Amniotic epithelial cell (primary cell): ENCODE results near the gene ZRANB1.

ENCODE experiments used
- DNase-seq: peaks from one replicate; pipeline ENCODE4 v3.0.0-alpha.2; 2010; ENCODE audit warnings: low read depth

Gene ZRANB1

GRCh38 chr10:124921261-124921660, 20.7 kb upstream of the ZRANB1 start:
- no peak for DNase-seq

DNA sequence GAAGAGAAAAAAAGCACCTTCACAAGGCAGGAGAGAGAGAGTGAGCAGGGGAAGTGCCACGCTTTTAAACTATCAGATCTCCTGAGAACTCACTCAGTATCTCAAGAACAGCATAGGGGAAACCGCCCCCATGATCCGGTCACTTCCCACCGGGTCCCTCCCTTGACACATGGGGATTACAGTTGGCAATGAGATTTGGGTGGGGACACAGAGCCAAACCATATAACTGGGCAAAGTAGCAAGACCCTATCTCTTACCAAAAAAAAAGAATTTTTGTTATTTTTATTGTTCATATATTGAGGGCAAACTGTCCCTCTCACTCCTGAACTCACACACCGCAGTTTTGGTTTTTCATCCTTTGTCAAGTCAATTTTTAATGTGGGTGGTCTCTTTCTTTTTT, 18.2 kb upstream of the ZRANB1 start:
- DNase-seq: no peak

GRCh38 chr10:124926548-124926947, 15.4 kb upstream of the ZRANB1 start:
- no peak for DNase-seq

DNA sequence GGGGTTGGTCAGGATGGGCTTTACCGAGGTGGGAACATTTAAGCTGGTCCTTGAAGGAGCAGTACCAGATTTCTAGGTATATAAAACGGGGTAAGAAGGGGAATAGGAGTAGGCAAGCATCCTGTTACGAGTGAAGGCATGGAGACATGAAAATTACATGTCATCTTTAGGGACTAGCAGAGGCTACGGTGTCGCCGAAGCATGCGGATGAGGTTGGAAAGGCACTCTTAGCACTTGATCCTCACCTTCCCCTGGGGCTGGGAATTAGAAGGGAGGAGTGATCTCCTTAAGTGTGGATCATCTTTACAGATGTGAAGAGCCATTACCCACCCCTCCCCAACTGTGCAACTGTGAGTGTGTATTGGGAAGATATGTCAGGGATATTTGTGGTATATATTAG, 13.8 kb upstream of the ZRANB1 start:
- DNase-seq: no peak

DNA sequence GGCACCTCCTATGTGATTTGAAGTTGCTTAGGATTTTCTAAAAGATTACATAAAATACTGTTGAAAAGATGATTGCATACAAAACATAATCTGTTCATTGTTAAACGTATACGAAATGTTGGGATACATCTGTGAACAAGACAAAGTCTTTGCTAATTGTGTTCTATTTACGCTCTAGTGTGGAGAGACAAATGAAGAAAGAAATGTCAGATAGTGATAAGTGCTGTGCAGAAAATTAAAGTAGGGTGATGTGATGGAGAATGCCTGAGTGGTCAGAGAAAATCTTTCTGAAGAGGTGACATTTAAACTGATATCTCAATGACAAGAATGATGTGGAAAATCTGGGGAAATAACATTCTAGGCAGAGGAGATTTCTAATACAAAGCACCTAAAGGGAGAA, 13.4 kb upstream of the ZRANB1 start:
- DNase-seq: no peak

- peak; percentile 33 for DNase-seq
Observed at GRCh38 chr10:124935946-124936345, 6.0 kb upstream of the ZRANB1 start.

DNA sequence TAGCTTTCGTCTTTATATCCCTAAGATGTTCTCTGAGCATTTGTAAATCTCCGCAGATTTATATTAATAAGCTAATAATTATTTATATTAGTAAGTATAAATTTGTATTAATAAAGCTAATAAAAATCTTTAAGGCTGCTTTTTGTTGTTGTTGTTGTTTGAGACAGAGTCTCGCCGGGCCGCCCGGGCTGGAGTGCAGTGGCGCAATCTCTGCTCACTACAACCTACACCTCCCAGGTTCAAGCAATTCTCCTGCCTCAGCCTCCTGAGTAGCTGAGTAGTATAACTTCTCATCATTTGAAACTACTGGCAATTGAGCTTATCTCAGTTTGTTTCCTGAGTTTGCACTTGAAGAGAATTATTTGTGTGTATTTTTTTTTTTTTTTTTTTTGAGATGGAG, 5.1 kb upstream of the ZRANB1 start:
- no peak for DNase-seq

- DNase-seq: no peak
Observed at GRCh38 chr10:124939290-124939689, 2.6 kb upstream of the ZRANB1 start.

DNA sequence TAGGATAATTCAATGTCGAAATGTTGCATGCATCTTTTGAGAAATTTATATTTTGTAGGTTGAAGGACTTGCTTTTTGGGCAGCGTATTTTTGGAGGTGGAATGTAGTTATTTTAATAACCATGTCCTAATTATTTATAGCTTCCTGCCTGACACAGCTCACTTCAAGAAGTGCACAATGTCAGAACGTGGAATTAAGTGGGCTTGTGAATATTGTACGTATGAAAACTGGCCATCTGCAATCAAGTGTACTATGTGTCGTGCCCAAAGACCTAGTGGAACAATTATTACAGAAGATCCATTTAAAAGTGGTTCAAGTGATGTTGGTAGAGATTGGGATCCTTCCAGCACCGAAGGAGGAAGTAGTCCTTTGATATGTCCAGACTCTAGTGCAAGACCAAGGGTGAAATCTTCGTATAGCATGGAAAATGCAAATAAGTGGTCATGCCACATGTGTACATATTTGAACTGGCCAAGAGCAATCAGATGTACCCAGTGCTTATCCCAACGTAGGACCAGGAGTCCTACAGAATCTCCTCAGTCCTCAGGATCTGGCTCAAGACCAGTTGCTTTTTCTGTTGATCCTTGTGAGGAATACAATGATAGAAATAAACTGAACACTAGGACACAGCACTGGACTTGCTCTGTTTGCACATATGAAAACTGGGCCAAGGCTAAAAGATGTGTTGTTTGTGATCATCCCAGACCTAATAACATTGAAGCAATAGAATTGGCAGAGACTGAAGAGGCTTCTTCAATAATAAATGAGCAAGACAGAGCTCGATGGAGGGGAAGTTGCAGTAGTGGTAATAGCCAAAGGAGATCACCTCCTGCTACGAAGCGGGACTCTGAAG, 620 bp downstream of the ZRANB1 start:
- DNase-seq: no peak

DNA sequence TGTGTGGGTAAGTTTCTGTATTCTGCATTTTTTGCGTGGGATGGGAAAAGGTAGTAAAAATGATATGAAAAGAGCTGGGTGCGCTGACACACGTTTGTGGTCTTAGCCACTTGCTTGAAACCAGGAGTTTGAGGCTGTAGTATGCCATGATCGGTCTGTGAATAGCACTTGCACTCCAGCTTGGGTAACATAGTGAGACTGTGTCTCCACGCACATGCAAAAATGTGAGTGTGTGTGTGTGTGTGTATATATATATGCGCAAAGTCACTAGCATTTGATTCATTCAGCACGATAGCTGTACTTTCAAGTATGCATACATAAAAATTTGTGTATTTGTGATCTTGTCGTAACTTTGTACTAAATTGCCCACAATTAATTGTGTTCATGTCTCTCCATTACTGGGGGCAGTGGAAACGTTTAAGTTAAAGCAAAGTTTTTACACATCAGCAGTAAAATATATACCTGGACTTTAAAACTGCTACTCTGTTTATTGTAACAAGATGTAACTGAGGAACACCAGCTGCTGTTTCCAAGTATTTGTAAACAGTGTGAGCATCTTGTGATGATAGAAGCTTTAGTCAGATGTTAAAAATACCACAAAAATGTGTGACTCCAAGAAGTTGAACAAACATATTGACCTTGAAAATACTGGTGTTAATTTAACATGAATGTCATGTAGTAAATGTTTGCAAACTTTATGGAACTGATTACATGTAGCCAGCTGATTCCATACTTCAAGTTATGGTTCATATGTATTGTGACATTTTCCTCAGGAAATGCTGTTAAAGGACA, 1.6 kb downstream of the ZRANB1 start:
- peak; percentile 95 for DNase-seq

DNA sequence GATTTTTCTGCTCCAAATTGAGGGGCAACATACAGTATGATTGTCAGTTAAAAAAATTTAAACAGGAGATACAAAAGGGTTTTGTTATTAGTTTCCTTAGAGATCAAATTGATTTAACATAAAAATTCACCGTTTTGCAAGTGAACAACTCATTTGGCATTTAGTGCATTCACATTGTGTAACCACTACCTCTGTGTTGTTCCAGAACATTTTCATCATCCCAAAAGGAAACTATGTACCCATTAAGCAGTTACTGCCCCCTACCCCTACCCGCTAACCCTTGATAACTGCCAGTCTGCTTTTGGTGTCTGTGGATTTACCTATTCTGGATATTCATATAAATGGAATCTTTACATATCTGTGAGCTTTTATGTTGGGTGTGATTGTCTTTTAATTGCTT, 3.1 kb downstream of the ZRANB1 start:
- peak; percentile 83 for DNase-seq

- no peak for DNase-seq
Observed at GRCh38 chr10:124946945-124947344, 5.0 kb downstream of the ZRANB1 start.

- DNase-seq: peak; percentile 82
Observed at GRCh38 chr10:124949543-124949942, 7.6 kb downstream of the ZRANB1 start.

DNA sequence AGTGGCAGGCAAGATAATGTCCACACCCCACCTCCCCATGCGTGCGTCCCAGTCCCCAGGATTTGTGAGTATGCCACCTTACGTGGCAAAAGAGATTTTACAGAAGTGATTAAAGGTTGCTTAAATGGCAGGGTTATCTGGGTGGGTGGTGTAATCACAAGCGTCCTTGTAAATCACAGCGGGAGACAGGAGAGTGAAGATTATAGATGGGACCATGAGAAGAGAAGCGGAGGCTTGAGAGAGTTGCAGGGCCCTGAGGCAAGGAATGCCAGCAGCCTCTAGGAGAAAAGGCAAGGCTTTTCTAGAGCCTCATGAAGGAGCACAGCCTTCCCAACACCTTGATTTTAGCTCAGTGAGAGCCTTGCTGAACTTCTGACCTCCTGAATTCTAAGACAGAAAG, 10.2 kb downstream of the ZRANB1 start:
- peak; percentile 30 for DNase-seq

- no peak for DNase-seq
Observed at GRCh38 chr10:124953421-124953820, 11.5 kb downstream of the ZRANB1 start.

GRCh38 chr10:124955243-124955642, 13.3 kb downstream of the ZRANB1 start:
- DNase-seq: no peak

- no peak for DNase-seq
Observed at GRCh38 chr10:124955868-124956267, 13.9 kb downstream of the ZRANB1 start.

GRCh38 chr10:124956764-124957163, 14.8 kb downstream of the ZRANB1 start:
- no peak for DNase-seq

- no peak for DNase-seq
Observed at GRCh38 chr10:124957404-124957947, 15.6 kb downstream of the ZRANB1 start.

GRCh38 chr10:124959564-124959963, 17.6 kb downstream of the ZRANB1 start:
- DNase-seq: no peak

DNA sequence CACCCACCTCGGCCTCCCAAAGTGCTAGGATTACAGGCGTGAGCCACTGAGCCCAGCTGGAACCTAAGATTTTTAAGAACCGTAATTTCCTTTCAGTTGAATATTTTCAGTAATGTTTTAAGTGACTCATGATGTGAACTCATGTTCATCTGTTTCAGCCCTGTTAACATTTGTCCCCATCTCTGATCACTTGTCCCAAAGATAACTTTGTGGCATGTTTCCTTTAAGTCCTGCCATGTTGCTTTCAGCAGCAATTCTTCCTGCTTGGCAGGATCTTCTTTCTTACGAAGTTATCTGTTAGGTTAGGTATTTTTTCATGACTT, 19.3 kb downstream of the ZRANB1 start:
- DNase-seq: no peak

- DNase-seq: no peak
Observed at GRCh38 chr10:124962421-124962820, 20.5 kb downstream of the ZRANB1 start.
